Caki2 (cell line): ENCODE results near the gene RCOR1. TPM values are rescaled to one million over a fixed set of nuclear protein-coding genes. Genes with fewer than 3 reads are reported as not detected.
"Not testable (repeated sequence)": the region's sequence is repeated elsewhere in the genome, so short reads cannot be mapped to it uniquely, and the experiment has no call there.

Experiments used
- DNase-seq: peaks from one replicate; pipeline ENCODE4 v3.0.0-alpha.2; 2015; ENCODE audit warnings: low read depth
- in situ Hi-C: cut with HindIII; loops from 2 replicates; pipeline ENCODE4 v1.10.0; 2016; ENCODE audit warnings: low sequenced_read_pairs, low pct_unique_long_range_greater_than_20kb, mixed read lengths
- total RNA-seq: library from RNA; depleted of rRNA; stranded (reverse); fragments of >200 nt; shearing (Covaris generic); gene quantifications from 2 replicates; pipeline ENCODE4 v1.2.3, GENCODE V29; 2014; ENCODE audit warnings: low replicate concordance

Gene RCOR1
- total RNA-seq, 1 experiment from 2014 or later, result 6.1 TPM

- DNase-seq, result peak; percentile 31
- in situ Hi-C loops, result no loop called here
Measured at GRCh38 chr14:102568115-102568614, 24.3 kb upstream of the RCOR1 start.

GRCh38 chr14:102570334-102570995, 22.0 kb upstream of the RCOR1 start:
- in situ Hi-C loops, result no loop called here
- no peak for DNase-seq

- in situ Hi-C loops, result no loop called here
- DNase-seq, result no peak
Measured at GRCh38 chr14:102571043-102571442, 21.4 kb upstream of the RCOR1 start.

GRCh38 chr14:102571478-102572042, 20.9 kb upstream of the RCOR1 start:
- in situ Hi-C loops, result no loop called here
- no peak for DNase-seq

- in situ Hi-C loops, DNase-seq: not testable (repeated sequence)
Measured at GRCh38 chr14:102573161-102573560, 19.3 kb upstream of the RCOR1 start.

- in situ Hi-C loops, result no loop called here
- DNase-seq, result no peak
Measured at GRCh38 chr14:102573591-102574046, 18.8 kb upstream of the RCOR1 start.

GRCh38 chr14:102574281-102575159, 17.9 kb upstream of the RCOR1 start:
- in situ Hi-C loops, result no loop called here
- no peak for DNase-seq

- in situ Hi-C loops, result no loop called here
- DNase-seq, result no peak
Measured at GRCh38 chr14:102575160-102575845, 17.1 kb upstream of the RCOR1 start.

- in situ Hi-C loops, DNase-seq: not testable (repeated sequence)
Measured at GRCh38 chr14:102575846-102576428, 16.5 kb upstream of the RCOR1 start.

- in situ Hi-C loops, result no loop called here
- DNase-seq, result no peak
Measured at GRCh38 chr14:102578821-102579220, 13.6 kb upstream of the RCOR1 start.

- in situ Hi-C loops, result no loop called here
- DNase-seq, result no peak
Measured at GRCh38 chr14:102579696-102580549, 12.5 kb upstream of the RCOR1 start.

GRCh38 chr14:102580550-102581110, 11.8 kb upstream of the RCOR1 start:
- in situ Hi-C loops, result no loop called here
- no peak for DNase-seq

GRCh38 chr14:102581193-102581592, 11.3 kb upstream of the RCOR1 start:
- in situ Hi-C loops, result no loop called here
- DNase-seq, result no peak

GRCh38 chr14:102583726-102584125, 8.7 kb upstream of the RCOR1 start:
- in situ Hi-C loops, result no loop called here
- DNase-seq, result no peak

GRCh38 chr14:102584871-102585869, 7.3 kb upstream of the RCOR1 start:
- DNase-seq, result no peak
- in situ Hi-C loops, result no loop called here
